LNCAP (cell line): Measurements from ENCODE around the gene ZP1.

ENCODE experiments used
- TF ChIP-seq, protein P1 (sequence below): fragments of 450-650 bp; IDR thresholded peaks from 2 replicates; pipeline ENCODE4 v1.5.1; 2017; ENCODE audit warnings: mild to moderate bottlenecking

Gene ZP1

DNA sequence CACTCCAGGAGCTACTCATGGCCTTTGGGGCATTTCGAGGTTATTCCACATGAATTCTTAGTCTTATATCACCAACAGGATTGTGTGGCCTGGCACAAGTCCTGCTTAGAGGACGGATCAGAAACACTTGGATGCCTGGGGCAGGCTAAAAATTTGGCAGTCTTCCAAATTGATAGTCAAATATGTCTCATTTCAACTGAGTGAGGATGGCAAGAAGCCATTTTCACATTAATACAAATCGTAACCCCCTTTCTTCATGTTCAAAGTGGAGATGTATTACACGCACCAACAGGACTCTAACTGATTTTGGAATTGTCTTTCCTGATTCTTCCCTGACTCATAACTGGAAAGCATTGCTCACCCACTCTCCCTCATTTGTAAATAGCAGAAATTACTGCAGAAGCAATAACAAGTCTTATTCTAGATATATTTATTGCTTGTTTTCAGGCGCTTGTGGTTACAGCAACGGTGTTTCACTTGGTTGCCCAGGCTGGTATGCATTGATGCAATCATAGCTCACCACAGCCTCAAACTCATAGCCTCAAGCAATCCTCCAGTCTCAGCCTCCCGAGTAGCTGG lies 35.8 kb upstream of the ZP1 start:
- TF ChIP-seq, protein P1, sequence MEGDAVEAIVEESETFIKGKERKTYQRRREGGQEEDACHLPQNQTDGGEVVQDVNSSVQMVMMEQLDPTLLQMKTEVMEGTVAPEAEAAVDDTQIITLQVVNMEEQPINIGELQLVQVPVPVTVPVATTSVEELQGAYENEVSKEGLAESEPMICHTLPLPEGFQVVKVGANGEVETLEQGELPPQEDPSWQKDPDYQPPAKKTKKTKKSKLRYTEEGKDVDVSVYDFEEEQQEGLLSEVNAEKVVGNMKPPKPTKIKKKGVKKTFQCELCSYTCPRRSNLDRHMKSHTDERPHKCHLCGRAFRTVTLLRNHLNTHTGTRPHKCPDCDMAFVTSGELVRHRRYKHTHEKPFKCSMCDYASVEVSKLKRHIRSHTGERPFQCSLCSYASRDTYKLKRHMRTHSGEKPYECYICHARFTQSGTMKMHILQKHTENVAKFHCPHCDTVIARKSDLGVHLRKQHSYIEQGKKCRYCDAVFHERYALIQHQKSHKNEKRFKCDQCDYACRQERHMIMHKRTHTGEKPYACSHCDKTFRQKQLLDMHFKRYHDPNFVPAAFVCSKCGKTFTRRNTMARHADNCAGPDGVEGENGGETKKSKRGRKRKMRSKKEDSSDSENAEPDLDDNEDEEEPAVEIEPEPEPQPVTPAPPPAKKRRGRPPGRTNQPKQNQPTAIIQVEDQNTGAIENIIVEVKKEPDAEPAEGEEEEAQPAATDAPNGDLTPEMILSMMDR = no peak

- TF ChIP-seq, protein P1 = no peak
Observed at GRCh38 chr11:60834742-60835533, 32.4 kb upstream of the ZP1 start.

DNA sequence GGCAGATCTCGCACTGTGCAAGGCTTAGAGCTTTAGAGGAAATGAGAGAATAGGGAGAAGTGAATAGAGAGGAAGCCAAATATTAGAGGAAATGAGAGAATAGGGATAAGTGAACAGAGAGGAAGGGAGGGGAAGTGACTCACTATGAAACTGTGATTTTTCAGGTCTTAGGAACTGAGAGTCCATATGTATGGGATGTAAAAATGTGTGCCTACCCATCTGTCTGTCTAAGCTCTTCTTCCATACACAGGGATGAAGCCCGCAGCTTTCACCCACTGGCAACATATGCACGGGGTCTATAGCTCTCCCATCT lies 31.9 kb upstream of the ZP1 start:
- TF ChIP-seq, protein P1 = no peak

- TF ChIP-seq, protein P1 = no peak
Observed at GRCh38 chr11:60836866-60837515, 30.4 kb upstream of the ZP1 start.

DNA sequence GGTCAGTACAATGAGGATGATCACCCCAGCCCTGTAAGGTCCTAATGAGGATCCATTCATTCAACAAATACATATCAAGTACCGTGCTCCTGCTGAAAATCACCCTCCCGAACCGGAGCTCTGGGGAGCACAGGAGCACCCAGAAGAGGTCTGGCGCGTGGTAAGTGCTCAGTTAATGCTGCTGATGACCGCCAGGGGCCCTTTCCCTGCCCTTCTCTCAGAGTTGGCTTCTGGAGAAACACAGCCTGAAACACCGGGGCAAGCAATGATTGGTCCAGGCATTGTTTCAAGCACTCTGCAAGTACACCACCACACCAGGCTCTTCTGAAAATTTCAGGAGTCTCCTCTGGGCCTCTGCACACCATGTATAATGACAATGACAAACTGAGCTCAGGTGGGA lies 29.2 kb upstream of the ZP1 start:
- TF ChIP-seq, protein P1 = no peak

DNA sequence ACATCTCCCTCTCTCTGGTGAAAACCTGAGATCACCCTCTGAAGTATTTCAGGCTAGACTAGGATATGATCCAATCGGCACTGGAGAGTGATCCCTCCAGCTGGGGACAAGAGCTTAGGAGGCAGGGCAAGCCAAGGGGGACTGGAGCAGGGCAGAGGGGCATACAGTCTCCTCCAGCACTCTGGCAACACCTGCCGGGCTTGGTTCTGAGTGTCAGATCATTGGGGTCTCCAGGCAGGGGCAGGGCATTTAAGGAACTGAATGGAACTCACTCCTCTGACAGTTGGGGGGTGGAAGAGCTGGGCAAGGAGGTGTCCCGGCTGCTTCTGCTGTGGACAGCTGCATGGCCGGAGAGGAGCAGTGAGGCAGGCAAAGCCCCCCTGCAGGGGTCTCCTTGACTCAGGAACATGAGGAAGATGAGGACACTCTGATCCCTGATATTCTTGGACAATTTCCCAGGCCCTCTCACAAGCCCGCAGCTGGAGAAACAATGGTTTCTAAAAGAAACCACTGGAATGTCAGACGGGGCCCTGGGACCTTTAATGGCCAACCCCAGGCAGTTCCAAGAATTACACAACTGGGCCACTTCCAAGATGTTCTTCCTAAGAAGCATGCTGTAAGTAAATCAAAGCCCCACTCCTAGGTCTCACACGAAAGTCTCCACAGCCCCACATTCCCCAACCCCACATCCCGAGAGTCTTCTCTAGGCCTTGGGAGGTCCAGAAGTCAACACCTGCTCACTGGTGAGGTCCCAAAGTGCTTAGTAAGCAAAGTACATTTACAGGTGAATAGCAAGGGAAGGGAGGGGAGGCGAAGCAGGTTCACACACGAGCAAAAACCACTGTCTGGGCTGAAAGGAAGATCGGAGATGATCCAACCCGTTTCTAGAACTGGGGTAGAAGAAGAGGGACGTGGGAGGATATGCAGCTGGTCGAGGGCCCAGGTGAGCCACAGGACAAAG lies 26.6 kb upstream of the ZP1 start:
- TF ChIP-seq, protein P1 = no peak
